SH-SY5Y (cell line): ENCODE results near the gene CSF2RB.

Experiments
- GATA2 ChIP-seq: IDR thresholded peaks from 2 replicates; pipeline ENCODE4 v1.6.1; 2011; ENCODE audit warnings: mild to moderate bottlenecking, low read depth, low read length
- GATA3 ChIP-seq: IDR thresholded peaks from 2 replicates; pipeline ENCODE4 v1.6.1; 2011; ENCODE audit warnings: low read depth, mild to moderate bottlenecking, low read length, moderate library complexity

Gene CSF2RB

DNA sequence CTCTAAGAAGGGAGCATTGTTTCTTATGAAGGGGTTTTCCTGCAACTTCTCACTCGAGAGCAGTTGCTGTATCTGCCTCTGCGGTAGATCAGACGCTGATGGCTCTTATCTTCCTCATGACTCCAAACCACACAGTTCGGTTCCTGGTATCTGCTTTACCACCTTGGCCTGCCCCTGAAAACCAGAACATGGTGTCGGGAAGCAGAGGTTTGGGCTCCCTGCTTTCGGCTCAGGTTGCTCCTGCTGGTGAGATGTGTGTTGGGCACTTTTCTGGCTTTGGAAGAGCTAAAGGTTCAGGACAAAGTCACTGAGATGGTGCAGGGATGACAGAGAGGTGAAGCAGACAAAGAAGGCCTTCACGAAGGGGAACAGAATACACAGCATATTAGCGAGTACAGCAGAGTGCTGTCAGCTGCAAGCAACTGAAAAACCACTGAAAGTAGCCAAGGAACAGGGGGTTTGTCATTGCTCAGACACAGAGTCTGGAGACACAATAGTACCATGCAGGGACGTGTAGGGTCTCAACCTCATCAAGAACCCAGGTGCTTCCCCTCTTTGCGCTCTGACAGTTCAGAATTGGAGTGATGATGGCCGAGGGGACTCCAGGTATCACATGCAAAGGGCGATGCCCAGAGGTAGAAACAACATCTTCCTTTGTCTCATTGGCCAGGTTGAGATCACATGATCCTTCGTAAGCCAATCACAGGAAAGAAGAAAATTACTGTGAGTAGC lies 11.9 kb upstream of the CSF2RB start:
- TF ChIP-seq GATA3 (no peak), GATA2 (no peak)

DNA sequence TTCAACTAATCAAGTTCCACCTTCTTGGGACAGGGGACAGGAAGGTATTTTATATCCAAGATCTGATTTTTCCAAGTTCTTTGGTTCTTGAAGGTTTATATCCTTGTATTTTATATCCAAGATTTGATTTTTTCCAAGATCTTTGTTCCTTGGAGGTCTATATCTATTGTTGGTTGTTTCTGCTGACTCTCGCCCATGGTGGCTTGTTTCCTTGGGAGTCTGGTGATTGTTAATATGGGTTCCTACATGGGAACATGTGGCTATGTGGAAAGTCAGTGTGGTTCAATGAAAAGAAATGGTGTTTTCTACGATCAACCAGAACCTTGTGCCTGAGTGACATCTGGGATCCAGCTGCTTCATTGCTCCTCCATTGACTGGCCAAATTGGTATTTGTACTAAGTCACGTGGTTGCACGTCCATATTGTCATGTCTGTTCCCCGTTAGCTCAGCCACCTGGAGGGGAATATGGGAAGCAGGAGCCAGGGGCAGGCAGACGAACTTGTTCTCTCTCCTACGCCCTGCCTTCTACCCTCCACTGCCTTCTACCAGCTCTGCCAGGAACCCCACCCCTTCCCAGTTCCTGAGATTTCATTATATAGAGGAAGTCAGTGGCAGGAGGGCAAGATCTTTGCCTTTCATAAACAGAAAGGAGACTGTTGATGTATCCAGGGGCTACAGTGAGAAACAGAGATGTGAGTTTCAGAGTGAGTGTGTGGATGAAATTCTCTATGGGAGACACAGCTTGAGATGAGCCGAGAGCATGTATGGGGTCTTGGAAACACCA lies 11.1 kb upstream of the CSF2RB start:
- no peak for TF ChIP-seq GATA2

DNA sequence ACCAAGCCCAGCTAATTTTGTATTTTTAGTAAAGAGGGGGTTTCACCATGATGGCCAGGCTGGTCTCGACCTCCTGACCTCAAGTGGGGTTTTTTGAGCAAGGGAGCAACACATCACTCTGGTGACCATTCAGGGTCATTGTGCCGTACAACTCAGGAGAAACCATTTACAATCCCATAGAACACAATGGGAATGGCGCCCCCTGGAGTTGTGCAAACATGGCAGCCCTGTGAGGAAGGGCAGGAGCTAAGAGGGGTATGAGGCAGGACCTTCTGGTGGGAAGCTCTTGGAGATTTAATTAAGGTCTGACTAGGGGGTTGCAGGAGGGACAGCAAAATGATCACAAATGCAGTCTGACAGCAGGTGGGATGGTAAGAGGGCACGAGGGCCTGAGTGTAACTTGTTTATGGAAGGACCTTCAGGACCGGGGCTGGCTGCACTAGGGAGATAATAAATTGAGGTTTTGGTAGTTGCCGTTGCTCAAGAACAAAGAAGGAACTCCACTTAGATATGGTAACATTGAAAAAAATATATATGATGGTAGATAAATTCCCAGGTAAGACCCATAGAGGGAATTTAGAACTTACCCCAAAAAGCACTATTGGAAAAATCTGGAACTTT lies 9.1 kb upstream of the CSF2RB start:
- no peak for TF ChIP-seq GATA2
- TF ChIP-seq GATA3, result no peak

DNA sequence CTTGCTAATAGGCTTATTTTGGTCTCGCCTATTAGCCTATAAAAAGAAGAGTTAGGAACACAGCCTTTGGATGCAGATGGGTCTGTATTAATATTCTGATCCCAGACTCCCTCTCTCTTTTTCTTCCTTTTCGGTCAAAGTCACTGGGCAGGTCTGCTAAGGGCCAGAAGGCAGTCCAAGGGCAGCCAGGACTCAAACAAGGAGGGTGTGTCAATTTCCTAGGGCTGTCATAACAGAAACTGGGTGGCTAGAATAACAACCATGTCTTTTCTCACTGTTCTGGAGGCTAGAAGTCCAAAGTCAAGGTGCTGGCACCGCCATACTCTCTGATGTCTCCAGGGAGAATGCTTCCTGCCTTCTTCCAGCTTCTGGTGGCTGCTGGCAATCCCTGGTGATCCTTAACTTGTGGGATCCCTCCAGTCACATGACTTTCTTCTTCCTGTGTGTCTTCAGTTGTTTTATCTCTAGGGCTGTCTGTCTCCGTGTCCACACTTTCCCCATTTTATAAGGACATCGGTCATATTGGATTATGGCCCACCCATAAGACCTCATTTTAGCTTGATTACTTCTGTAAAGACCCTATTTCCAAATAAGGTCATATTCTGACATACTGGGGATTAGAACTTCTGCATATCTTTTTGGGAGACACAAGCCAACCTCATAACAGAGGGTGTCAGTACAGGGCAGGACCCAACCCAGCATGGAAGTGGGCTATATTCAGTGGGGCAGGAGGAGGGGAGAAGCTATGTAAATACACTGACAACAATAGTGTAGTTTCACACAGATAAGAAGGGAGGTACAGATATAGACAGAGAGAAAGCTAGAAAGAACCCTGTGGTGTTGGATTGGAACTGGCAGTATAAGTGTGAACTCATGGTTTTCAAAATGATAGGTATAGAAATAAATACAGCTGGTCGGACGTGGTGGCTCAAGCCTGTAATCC lies 5.9 kb upstream of the CSF2RB start:
- TF ChIP-seq GATA3, result no peak
- no peak for TF ChIP-seq GATA2

DNA sequence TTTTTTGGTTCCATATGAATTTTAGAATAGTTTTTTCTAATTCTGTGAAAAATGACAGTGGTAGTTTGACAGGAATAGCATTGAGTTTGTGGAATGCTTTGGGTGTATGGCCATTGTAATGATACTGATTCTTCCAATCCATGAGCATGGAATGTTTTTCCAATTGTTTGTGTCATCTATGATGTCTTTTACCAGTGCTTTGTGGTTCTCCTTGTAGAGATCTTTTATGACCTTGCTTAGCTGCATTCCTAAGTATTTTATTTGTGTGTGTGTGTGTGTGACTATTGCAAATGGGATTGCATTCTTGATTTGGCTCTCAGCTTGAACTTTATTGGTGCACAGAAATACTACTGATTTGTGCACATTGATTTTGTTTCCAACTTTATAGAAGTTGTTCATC lies 3.0 kb upstream of the CSF2RB start:
- TF ChIP-seq GATA3, result no peak
- TF ChIP-seq GATA2, result no peak

DNA sequence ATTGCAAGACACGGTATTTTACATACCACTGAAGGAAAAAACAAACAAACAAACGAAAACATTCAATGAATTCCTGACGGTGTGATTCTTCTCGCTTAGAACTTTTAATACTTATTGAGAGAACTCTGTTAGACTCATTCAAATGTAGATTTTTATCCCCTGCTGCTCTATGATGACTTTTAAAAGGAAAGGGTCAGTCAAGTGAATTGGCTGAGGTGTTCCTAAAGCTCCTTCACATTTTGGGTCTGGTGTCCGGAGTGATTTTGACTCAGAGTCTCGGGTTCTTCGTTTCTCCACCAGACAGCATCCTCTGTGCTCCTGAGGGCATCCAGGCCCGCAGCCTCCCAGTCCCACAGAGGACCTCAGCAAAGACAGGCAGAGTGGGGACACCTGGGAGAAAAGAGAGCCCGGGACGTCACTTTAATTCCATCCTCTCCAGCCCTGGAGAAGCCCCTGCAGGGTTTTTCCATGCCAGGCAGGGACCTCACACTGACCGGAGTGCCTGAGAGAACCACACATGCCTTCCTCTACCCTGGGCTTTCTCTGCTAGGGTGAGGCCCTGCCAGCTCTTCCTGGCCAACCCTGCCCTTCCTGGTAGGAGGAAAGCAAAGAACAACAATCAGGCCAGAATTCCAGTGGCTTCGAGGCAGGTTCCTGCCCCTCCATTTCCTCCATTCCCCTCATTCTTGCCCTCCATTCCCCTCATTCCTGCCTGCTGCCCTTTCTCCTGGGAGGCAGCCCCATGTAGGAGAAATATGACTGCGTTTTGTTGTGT lies 1.4 kb upstream of the CSF2RB start:
- TF ChIP-seq GATA3 (no peak), GATA2 (no peak)

DNA sequence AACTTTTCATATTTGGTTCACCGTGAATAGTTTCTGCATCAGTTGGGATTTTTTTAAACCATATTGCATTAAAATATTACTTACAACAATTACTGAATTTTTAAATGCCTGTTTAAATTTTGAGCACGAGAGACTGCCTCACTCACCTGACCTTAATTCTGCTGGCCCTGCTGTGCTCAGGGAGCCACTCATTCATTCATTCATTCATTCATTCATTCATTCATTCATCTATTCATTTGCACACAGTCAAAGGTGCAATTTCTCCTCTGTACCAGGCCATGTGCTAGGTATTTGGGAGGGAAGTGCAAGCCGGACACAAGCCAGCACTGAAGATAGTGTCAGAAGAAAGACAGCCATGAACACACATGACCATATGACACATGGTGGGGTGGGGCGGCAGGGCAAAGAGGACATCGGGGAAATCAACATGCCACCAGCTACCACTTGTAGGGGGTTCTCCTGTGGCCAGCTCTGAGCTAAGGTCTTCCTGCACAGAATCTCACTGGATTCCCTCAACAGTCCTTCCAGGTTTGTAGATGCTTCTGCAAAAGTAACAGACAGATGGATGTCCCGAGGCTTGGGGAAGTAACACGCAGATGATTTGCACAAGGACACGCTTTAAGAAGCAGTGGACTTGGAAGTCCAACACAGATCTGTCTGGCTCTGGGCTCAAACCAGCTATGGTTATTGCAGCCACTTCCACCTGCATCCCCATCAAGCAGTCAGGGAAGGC lies 568 bp upstream of the CSF2RB start:
- TF ChIP-seq GATA3 (no peak), GATA2 (no peak)

DNA sequence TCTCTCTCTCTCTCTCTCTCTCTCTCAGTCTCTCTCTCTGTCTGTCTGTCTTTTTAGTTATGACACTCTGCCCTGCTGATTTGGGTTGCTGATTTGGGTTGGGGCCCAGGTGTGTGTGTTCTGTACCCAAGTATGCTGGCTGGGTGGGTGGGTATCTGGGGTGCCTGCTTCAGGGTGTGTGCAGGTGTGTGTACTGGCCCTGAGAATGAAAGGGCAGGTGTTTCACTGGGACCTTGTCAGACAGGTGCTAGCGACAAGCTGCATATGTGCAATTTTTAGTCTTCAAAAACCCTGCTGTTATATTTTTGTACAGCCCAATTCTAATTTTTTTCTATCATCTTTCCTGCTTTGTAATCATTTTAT lies 943 bp downstream of the CSF2RB start:
- TF ChIP-seq GATA3 (no peak), GATA2 (no peak)

DNA sequence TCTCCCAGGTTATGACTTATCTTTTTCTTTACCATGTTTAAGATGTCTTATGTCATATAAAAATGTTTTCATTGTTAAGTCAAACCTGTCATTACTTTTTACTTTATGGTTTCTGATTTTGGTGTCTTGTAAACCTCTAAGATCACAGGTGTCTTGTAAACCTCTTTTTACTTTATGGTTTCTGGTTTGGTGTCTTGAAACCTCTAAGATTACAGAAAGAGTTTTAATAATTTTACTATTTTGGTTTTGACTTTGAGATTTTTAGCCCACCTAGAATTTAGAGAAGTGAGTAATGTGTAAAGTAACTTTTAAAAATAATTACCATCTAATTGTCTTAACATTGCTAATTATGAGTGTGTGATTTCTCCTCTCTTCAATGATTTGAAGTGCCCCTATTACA lies 2.6 kb downstream of the CSF2RB start:
- no peak for TF ChIP-seq GATA2
- no peak for TF ChIP-seq GATA3

DNA sequence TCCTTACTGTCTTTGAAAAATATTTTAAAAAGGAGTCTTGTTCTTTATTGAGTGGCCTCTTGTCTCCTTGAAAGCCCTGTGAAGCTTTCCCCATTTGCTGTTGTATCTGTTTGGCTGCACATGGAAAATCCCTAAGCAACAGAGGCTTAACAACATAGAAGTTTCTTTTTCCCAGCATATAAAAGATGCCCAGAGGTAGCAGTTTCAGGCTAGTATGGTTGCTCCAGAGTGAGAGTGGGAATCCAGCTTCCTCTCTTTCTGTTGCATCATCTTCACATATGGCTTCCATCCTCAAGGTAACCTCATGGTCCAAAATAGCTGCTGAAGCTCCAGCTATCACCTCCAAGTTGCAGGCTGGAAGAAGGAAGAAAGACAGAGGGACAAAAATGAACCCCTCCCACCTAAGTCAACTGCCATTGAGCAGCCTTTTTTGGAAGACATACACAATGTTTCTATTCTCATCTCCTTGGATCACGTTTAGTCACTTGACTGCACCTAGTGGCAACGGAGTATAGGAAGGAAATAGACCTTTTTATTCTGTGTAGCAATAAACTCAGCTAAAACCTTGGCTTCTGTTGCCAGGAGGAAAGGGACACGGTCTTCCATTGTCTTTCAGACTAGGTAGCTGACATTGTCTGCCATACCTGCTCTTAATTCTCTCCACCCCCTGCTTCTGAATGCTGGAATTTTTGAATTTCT lies 5.3 kb downstream of the CSF2RB start:
- TF ChIP-seq GATA3 (no peak), GATA2 (no peak)

DNA sequence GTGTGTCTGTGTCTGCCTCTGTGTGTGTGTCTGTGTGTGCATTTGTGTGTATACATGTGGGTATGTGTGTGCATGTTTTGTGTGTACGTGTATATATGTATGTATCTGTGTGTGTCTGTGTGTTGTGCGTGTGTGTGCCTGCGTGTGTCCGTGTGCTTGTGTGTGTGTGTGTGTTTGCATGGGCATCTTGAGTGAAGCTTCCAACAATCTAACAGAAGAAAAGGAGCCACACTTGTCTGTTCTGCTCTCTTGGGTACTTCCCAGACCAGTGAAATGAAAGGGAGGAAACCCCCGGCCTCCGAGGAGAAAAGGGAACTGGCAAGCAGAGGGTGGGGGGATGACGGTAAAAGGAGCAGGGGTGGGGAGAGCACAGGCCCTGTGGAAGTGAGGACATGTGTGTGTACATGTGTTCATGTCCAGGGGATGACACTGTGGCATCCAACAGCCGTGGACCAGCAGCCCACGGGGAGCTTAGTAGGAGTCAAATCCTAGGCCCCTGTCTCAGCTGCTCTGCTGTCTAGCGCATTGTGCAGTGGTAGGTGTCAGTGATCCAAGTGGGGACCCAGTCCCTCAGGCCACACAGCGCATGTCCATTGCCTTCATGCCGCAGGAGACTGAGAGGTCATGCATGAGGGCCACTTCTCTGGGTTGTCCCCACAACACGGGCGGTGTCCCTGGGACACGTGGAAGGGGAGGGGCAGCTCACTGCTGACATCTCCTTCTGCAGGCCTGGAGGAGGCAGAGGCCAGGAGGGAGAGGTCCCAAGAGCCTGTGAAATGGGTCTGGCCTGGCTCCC lies 8.1 kb downstream of the CSF2RB start:
- TF ChIP-seq GATA2, result no peak
- TF ChIP-seq GATA3, result no peak
